ENCODE results near the gene GNAZ.

Gene GNAZ

GRCh38 chr22:23064381-23065068 lies 5.8 kb upstream of the GNAZ start:
- DNase-seq (ENCODE audit: low read depth): no peak

GRCh38 chr22:23065069-23065451 lies 5.3 kb upstream of the GNAZ start:
- no peak for DNase-seq (ENCODE audit: low read depth)

GRCh38 chr22:23065495-23066122 lies 4.7 kb upstream of the GNAZ start:
- no peak for DNase-seq (ENCODE audit: low read depth)

GRCh38 chr22:23066200-23067022 lies 3.9 kb upstream of the GNAZ start:
- no peak for DNase-seq (ENCODE audit: low read depth)

GRCh38 chr22:23067023-23067650 lies 3.2 kb upstream of the GNAZ start:
- DNase-seq (ENCODE audit: low read depth): no peak

GRCh38 chr22:23067691-23068090 lies 2.6 kb upstream of the GNAZ start:
- DNase-seq (ENCODE audit: low read depth): no peak

- DNase-seq (ENCODE audit: low read depth): no peak
Observed at GRCh38 chr22:23068096-23068831, 2.1 kb upstream of the GNAZ start.

- no peak for DNase-seq (ENCODE audit: low read depth)
Observed at GRCh38 chr22:23068832-23069385, 1.4 kb upstream of the GNAZ start.

GRCh38 chr22:23069502-23070357 lies 589 bp upstream of the GNAZ start:
- DNase-seq (ENCODE audit: low read depth): peak; percentile 71

- no peak for DNase-seq (ENCODE audit: low read depth)
Observed at GRCh38 chr22:23071230-23072076, 1.1 kb downstream of the GNAZ start.

- DNase-seq (ENCODE audit: low read depth): no peak
Observed at GRCh38 chr22:23072077-23072910, 2.0 kb downstream of the GNAZ start.

- DNase-seq (ENCODE audit: low read depth): no peak
Observed at GRCh38 chr22:23072911-23073491, 2.7 kb downstream of the GNAZ start.

- no peak for DNase-seq (ENCODE audit: low read depth)
Observed at GRCh38 chr22:23073526-23074229, 3.4 kb downstream of the GNAZ start.

GRCh38 chr22:23074451-23074850 lies 4.1 kb downstream of the GNAZ start:
- DNase-seq (ENCODE audit: low read depth): no peak

- DNase-seq (ENCODE audit: low read depth): no peak
Observed at GRCh38 chr22:23075050-23075449, 4.7 kb downstream of the GNAZ start.

- DNase-seq (ENCODE audit: low read depth): no peak
Observed at GRCh38 chr22:23075525-23076216, 5.4 kb downstream of the GNAZ start.
